Measurements from ENCODE around the gene KCNC3.
A peak's percentile ranks its signal among the peaks of the same experiment; 100 is the strongest.
"Not testable (repeated sequence)": the region's sequence is repeated elsewhere in the genome, so short reads cannot be mapped to it uniquely, and the experiment has no call there.

KCNC3 gene

GRCh38 chr19:50353487-50353880 is 24.3 kb upstream of the KCNC3 start:
- not testable (repeated sequence) for DNase-seq (ENCODE audit: low spot score)

GRCh38 chr19:50352242-50352641 is 23.1 kb upstream of the KCNC3 start:
- no peak for DNase-seq (ENCODE audit: low spot score)

GRCh38 chr19:50349277-50350057 is 20.3 kb upstream of the KCNC3 start:
- DNase-seq (ENCODE audit: low spot score) = no peak

DNA sequence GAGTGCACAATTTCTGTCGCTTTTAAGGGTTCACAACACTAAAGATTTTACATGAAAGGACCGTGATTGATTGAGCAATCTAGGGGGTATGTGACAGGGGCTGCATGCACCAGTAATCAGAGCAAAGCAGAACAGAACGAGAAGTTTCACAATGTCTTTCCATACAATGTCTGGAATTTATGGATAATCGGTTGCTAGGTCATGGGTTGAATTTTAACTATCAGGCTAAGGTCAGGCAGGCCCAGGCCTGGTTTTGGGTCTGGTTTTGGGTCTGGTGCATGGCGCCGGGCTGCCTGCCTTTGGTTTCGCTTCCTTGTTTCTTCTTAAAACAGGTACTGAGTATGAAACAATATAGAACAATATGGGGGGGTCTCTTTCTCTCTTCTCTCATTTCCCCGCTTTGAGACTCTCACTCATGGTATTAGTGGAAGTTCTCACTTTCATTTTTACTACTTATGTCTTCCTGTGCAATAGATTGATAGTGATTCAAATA is 18.0 kb upstream of the KCNC3 start:
- DNase-seq (ENCODE audit: low spot score) = not testable (repeated sequence)

DNA sequence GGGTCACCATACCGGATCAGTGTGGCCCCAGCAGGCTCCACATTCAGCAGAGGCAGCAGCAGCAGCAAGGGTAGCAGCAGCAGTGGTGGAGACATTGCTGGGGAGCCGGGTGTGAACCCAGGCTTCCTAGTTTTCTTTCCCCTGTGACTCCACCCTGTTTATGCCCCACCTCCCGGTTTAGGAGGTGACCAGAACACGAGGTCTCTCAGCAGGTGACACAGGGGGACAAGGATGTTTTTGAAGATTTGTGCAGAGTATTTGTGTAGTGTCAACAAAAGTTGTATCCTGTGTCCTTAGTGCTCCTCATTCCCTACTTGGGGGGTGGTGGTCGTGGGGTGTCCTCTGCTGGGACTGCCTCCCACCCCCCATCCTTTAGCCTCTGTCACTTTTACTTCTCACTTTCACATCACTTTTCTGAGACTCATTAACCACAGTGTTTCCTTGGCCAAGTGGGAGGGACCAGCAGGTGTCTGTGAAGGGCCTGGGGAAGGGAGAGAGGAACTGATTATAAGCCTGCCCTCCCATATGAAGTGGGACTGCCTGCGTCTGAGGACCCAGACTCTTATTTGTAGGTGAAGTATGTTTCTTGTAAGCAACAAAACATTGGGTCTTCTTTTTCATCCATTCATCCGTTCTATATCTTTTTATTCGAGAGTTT is 15.6 kb upstream of the KCNC3 start:
- DNase-seq (ENCODE audit: low spot score) = no peak

- no peak for DNase-seq (ENCODE audit: low spot score)
Measured at GRCh38 chr19:50341091-50341564, 12.0 kb upstream of the KCNC3 start.

GRCh38 chr19:50340331-50340730 is 11.2 kb upstream of the KCNC3 start:
- no peak for DNase-seq (ENCODE audit: low spot score)

DNA sequence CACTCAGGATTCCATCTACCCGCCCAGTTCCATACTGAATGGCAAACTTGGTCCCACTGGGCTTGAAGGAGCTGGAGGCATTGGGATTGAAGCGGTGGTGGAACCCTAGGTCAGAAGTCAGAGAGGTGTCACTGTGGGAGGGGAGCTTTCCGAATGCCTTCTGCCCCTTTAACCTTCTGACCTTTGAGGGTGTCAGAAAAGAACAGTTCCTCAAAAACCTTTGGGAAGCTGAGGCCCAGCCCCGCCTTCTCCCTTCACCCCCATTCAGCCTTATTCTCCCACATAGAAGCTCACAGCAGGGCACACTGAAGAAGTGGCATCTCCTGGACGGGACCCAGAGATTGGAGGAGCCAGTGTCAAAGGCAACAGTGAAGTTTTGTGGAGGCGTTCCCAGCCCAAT is 7.9 kb upstream of the KCNC3 start:
- DNase-seq (ENCODE audit: low spot score) = not testable (repeated sequence)

GRCh38 chr19:50334741-50335421 is 5.7 kb upstream of the KCNC3 start:
- no peak for DNase-seq (ENCODE audit: low spot score)

DNA sequence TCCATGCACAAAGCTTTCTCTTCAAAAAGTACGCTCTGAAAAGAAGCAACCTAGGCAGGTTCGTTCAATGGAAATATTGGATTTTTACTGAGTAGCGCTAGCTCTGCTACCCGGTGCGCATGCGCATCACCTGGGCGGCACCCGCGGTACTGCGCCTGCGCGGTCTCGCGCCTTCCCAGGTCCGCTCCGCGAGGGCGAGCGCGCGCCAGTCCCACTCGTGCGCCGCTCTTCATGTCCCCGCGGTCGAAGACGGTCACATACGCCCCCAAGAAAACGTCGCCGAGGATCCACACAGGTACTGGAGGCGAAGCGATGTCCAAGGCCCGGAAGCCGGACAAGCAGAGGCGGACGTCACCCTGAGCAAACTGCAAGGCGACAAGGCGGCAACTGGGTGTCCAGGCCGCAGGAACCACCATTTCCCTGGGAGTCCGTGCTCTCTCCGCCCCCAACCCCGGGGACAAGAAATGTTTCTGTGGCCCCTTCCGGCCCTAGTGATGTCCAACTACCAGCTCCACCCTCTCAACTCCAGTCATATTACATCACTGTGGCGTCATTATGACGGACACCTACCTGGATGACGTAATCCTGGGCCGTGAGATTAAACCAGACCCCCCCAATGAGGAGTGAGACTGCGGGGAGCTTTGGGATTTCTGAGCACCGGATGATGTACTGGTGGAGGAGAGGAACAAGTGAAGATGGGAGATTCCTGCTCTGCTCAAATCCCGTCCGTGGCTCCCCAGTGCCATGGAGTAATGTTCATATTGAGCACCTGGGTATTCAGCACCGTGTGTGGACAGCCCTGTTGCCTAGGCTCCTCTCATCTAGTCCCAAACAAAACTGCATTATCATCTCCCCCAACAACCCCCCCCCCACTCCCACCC is 4.8 kb upstream of the KCNC3 start:
- peak; percentile 70 for DNase-seq (ENCODE audit: low spot score)

DNA sequence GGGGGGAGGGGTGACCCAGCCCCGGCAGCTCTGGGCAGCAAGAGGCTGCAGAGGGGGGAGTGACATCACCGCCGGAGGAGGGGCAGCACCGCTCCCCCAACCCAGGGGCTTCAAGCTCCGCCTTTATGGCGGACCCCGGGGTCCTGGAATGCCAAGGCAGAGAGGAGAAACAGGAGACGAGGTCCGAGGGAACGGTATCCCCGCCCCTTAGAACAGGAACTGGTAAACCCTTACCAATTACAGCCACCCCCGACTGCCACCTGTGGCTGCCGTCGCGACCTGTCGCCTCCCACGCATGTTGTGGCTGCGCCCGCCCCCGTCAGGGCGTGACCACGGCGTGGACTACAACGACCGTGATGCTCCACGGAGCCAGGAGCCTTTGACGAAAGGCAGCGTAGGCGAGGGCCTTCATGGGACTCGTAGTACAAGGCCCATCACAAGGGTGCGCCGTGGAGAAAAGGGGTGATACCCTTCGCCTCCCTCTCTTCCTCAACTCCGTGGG is 4.1 kb upstream of the KCNC3 start:
- DNase-seq (ENCODE audit: low spot score) = peak; percentile 62

- no peak for DNase-seq (ENCODE audit: low spot score)
Measured at GRCh38 chr19:50332244-50333038, 3.3 kb upstream of the KCNC3 start.

GRCh38 chr19:50331994-50332243 is 2.7 kb upstream of the KCNC3 start:
- DNase-seq (ENCODE audit: low spot score) = no peak

GRCh38 chr19:50331221-50331993 is 2.2 kb upstream of the KCNC3 start:
- DNase-seq (ENCODE audit: low spot score) = no peak

GRCh38 chr19:50330365-50331078 is 1.3 kb upstream of the KCNC3 start:
- peak; percentile 16 for DNase-seq (ENCODE audit: low spot score)

DNA sequence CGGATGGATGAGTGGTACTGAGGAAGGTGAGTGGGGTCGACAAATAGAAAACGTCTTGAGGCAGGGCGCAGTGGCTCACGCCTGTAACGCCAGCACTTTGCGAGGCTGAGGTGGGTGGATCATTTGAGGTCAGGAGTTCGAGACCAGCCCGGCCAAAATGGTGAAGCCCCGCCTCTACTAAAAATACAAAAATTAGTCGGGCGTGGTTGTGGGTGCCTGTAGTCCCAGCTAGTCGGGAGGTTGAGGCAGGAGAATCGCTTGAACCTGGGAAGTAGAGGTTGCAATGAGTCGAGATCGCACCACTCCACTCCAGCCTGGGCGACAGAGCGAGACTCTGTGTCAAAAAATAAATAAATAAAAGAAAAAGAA is 733 bp upstream of the KCNC3 start:
- DNase-seq (ENCODE audit: low spot score) = not testable (repeated sequence)

DNA sequence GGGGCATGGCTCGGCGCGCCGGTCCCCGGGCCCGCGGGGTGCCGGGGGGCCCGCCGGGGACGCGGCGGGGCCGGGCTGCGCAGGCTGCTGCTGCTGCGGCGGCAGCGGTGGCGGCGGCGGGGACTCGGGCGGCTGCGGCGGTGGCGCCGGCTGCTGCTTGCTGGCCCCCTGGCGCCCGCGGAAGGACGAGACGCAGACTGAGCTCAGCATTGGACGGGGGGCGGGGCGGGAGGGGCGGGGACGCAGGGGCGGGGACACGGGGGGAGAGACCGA is 368 bp downstream of the KCNC3 start:
- DNase-seq (ENCODE audit: low spot score) = no peak

- DNase-seq (ENCODE audit: low spot score) = no peak
Measured at GRCh38 chr19:50328224-50328872, 829 bp downstream of the KCNC3 start.

- no peak for DNase-seq (ENCODE audit: low spot score)
Measured at GRCh38 chr19:50327461-50328223, 1.5 kb downstream of the KCNC3 start.
